H1 (cell line): ENCODE measurements around the gene KCNA2. TPM values are rescaled to one million over a fixed set of nuclear protein-coding genes. Genes with fewer than 3 reads are reported as not detected.
A peak's percentile ranks its signal among the peaks of the same experiment; 100 is the strongest.

Experiments
- CTCF ChIA-PET: fragments of 300-600 bp; sonication (Branson Sonifier 250); formaldehyde crosslinking; loops from one replicate; lab custom pipeline; 2021; ENCODE audit not compliant: partially characterized antibody; lab: Charles Lee
- POLR2A ChIA-PET: fragments of 300-600 bp; sonication (Branson Sonifier 250); formaldehyde crosslinking; loops from one replicate; lab custom pipeline; 2021; ENCODE audit warnings: inconsistent platforms; ENCODE audit not compliant: partially characterized antibody; lab: Charles Lee
- DNase-seq, 2 experiments: peaks; one replicate each; pipeline versions ENCODE4 v3.0.0 to v3.0.0-alpha.2; 2010 to 2022; ENCODE audit warnings: low spot score in 2 of 2, low read depth in 1 of 2, mixed read lengths in 1 of 2
- FAIRE-seq: peaks from 2 replicates; lab custom pipeline; 2011; peaks lifted over from hg19 to GRCh38; lab: Jason Lieb, UNC
- H2AFZ ChIP-seq: 2 replicates; pipeline ENCODE4 v1.8.1; 2012; ENCODE audit warnings: low read length, inconsistent platforms
- H2AK5ac ChIP-seq: 2 replicates; pipeline ENCODE4 v1.6.1; 2013; ENCODE audit warnings: low read depth, low read length
- H2BK120ac ChIP-seq: replicated peaks from 2 replicates; pipeline ENCODE3; 2013; ENCODE audit warnings: low read depth, low read length, inconsistent platforms
- H2BK12ac ChIP-seq: 2 replicates; pipeline ENCODE4 v1.6.1; 2013; ENCODE audit warnings: low read depth, low read length
- H2BK15ac ChIP-seq: 2 replicates; pipeline ENCODE4 v1.6.1; 2013; ENCODE audit warnings: low read length
- H2BK20ac ChIP-seq: 2 replicates; pipeline ENCODE4 v1.6.1; 2013; ENCODE audit warnings: low read length
- H2BK5ac ChIP-seq: 2 replicates; pipeline ENCODE4 v1.6.1; 2013; ENCODE audit warnings: low read depth, low read length
- H3K14ac ChIP-seq: 2 replicates; pipeline ENCODE4 v1.6.1; 2013; ENCODE audit warnings: inconsistent platforms; ENCODE audit not compliant: insufficient read length
- H3K18ac ChIP-seq: 2 replicates; pipeline ENCODE4 v1.6.1; 2013; ENCODE audit warnings: low read length; ENCODE audit errors: extremely low read depth
- H3K23ac ChIP-seq: 2 replicates; pipeline ENCODE4 v1.6.1; 2013; ENCODE audit warnings: inconsistent platforms; ENCODE audit not compliant: insufficient read length
- H3K23me2 ChIP-seq: 2 replicates; pipeline ENCODE4 v1.6.1; 2013; ENCODE audit warnings: low read depth, low read length
- H3K27ac ChIP-seq: 2 replicates; pipeline ENCODE4 v1.6.1; 2011; ENCODE audit warnings: low read depth, low read length, inconsistent platforms
- H3K27me3 ChIP-seq, 4 experiments: replicated peaks in 1 of 4; 1 replicate in 1 of 4; 2 replicates in 3 of 4; pipeline versions ENCODE4 v1.6.1 to v1.8.1; 2011 to 2013; ENCODE audit warnings: low read length in 3 of 4, mild to moderate bottlenecking in 3 of 4, inconsistent platforms in 2 of 4, mixed read lengths in 2 of 4, moderate library complexity in 1 of 4; ENCODE audit not compliant: control insufficient read depth in 3 of 4, insufficient read depth in 3 of 4; ENCODE audit errors: extremely low read depth in 1 of 4
- H3K36me3 ChIP-seq, 4 experiments: 2 replicates each; pipeline versions ENCODE4 v1.6.1 to v1.8.1; 2011 to 2013; ENCODE audit warnings: mild to moderate bottlenecking in 4 of 4, low read length in 3 of 4, moderate library complexity in 2 of 4, control low read depth in 1 of 4, inconsistent platforms in 1 of 4; ENCODE audit not compliant: insufficient read depth in 4 of 4, control insufficient read depth in 2 of 4
- H3K4ac ChIP-seq: replicated peaks from 2 replicates; pipeline ENCODE3; 2013; ENCODE audit warnings: low read length, low read depth, mixed read lengths, inconsistent platforms; ENCODE audit not compliant: insufficient read length
- H3K4me1 ChIP-seq, 4 experiments: replicated peaks in 1 of 4; 1 replicate in 1 of 4; 2 replicates in 3 of 4; pipeline versions ENCODE4 v1.6.1 to v1.8.1; 2011 to 2013; ENCODE audit warnings: low read length in 3 of 4, inconsistent platforms in 2 of 4, mixed read lengths in 1 of 4; ENCODE audit not compliant: insufficient read depth in 4 of 4, control insufficient read depth in 3 of 4
- H3K4me2 ChIP-seq, 2 experiments: 2 replicates each; pipeline versions ENCODE4 v1.6.1 to v1.8.1; 2011 to 2013; ENCODE audit warnings: low read depth in 2 of 2, low read length in 2 of 2, control low read depth in 1 of 2, inconsistent platforms in 1 of 2, mild to moderate bottlenecking in 1 of 2; ENCODE audit not compliant: insufficient read depth in 1 of 2
- H3K4me3 ChIP-seq, 4 experiments: fragments of 200-600, 300-600 bp in 1 of 4; sonication (generic), shearing (Covaris generic), sonication (Bioruptor Twin) in 1 of 4; 2 replicates each; pipeline versions ENCODE4 v1.5.1 to v1.8.1; 2011 to 2016; ENCODE audit warnings: low read length in 4 of 4, low read depth in 3 of 4, control low read depth in 2 of 4, inconsistent platforms in 2 of 4, mild to moderate bottlenecking in 2 of 4, mixed read lengths in 1 of 4, moderate library complexity in 1 of 4; ENCODE audit not compliant: insufficient read depth in 2 of 4; ENCODE audit errors: extremely low read depth in 1 of 4
- H3K56ac ChIP-seq: replicated peaks from 2 replicates; pipeline ENCODE3; 2013; ENCODE audit warnings: low read depth, mild to moderate bottlenecking, mixed read lengths, low read length, inconsistent platforms; ENCODE audit not compliant: insufficient read length
- H3K79me1 ChIP-seq: 2 replicates; pipeline ENCODE4 v1.6.1; 2013; ENCODE audit warnings: low read depth, low read length, control low read depth
- H3K79me2 ChIP-seq, 2 experiments: 2 replicates each; pipeline versions ENCODE4 v1.6.1 to v1.8.1; 2012 to 2013; ENCODE audit warnings: low read length in 2 of 2, mild to moderate bottlenecking in 2 of 2, inconsistent platforms in 1 of 2; ENCODE audit not compliant: insufficient read depth in 2 of 2, control insufficient read depth in 1 of 2
- H3K9ac ChIP-seq, 4 experiments: replicated peaks in 1 of 4; 1 replicate in 1 of 4; 2 replicates in 3 of 4; pipeline versions ENCODE4 v1.6.1 to v1.8.1; 2011 to 2013; ENCODE audit warnings: low read depth in 3 of 4, low read length in 3 of 4, control low read depth in 2 of 4, mild to moderate bottlenecking in 2 of 4, moderate library complexity in 2 of 4, inconsistent platforms in 1 of 4; ENCODE audit errors: extremely low read depth in 1 of 4
- H3K9me3 ChIP-seq, 2 experiments: 2 replicates each; pipeline versions ENCODE4 v1.6.1 to v1.8.1; 2012 to 2013; ENCODE audit warnings: mild to moderate bottlenecking in 2 of 2, moderate library complexity in 2 of 2, control low read depth in 1 of 2, inconsistent platforms in 1 of 2, low read depth in 1 of 2, low read length in 1 of 2, mixed read lengths in 1 of 2; ENCODE audit not compliant: insufficient read depth in 2 of 2
- H4K20me1 ChIP-seq, 2 experiments: replicated peaks in 1 of 2; 2 replicates each; pipeline versions ENCODE3 to v1.8.1; 2011 to 2013; ENCODE audit warnings: inconsistent platforms in 2 of 2, low read length in 2 of 2, mild to moderate bottlenecking in 1 of 2; ENCODE audit not compliant: insufficient read depth in 2 of 2, control insufficient read depth in 1 of 2
- H4K5ac ChIP-seq: 2 replicates; pipeline ENCODE4 v1.6.1; 2013; ENCODE audit warnings: low read length, low read depth, mixed read lengths, inconsistent platforms; ENCODE audit not compliant: insufficient read length
- H4K8ac ChIP-seq: 2 replicates; pipeline ENCODE4 v1.8.0; 2013; ENCODE audit warnings: mild to moderate bottlenecking, moderate library complexity, low read length, inconsistent platforms; ENCODE audit not compliant: insufficient read depth; ENCODE audit errors: extremely low read depth
- H4K91ac ChIP-seq: replicated peaks from 2 replicates; pipeline ENCODE3; 2013; ENCODE audit warnings: low read length, mixed read lengths, inconsistent platforms; ENCODE audit not compliant: insufficient read length
- GTF2F1 ChIP-seq: IDR thresholded peaks from 2 replicates; pipeline ENCODE4 v1.6.1; 2012; ENCODE audit warnings: low read depth, low read length, improper control_type of control experiment, borderline replicate concordance
- KDM4A ChIP-seq: IDR thresholded peaks from one replicate; pipeline ENCODE4 v1.7.1; 2012; ENCODE audit warnings: low read depth, mild to moderate bottlenecking, moderate library complexity, low read length, inconsistent platforms; ENCODE audit not compliant: severe bottlenecking
- PHF8 ChIP-seq: fragments of 200-600 bp; sonication (generic); conservative IDR thresholded peaks from 2 replicates; pipeline ENCODE4 v1.7.1; 2012; ENCODE audit warnings: low read depth, mild to moderate bottlenecking, inconsistent platforms, low read length, moderate library complexity
- WGBS, 2 experiments: shearing (Covaris generic) in 1 of 2; methylation state at CpG; one replicate each; pipeline versions ENCODE4 v1.1.6 to v1.1.7; 2013 to 2015; ENCODE audit warnings: low lambda C conversion rate in 2 of 2, mixed read lengths in 2 of 2, inconsistent platforms in 1 of 2, low coverage in 1 of 2, missing lambda C conversion rate in 1 of 2; ENCODE audit not compliant: insufficient replicate concordance in 2 of 2, insufficient coverage in 1 of 2, insufficient read length in 1 of 2; ENCODE audit errors: extremely low coverage in 1 of 2, missing lambda C conversion rate in 1 of 2; 5-methylcytosine and 5-hydroxymethylcytosine counted together
- polyA plus RNA-seq, 7 experiments: library from polyadenylated mRNA; depleted of rRNA in 3 of 7; stranded (reverse) in 5 of 7; unstranded in 2 of 7; fragments of >200 nt in 5 of 7; fragments of 200-250 nt in 2 of 7; gene quantifications; 1 replicate in 5 of 7; 2 replicates in 1 of 7; 4 replicates in 1 of 7; pipeline versions ENCODE4 v1.2.1 to v1.2.3, GENCODE V29; 2011 to 2013; ENCODE audit warnings: missing spikeins in 2 of 7, mixed read lengths in 2 of 7
- total RNA-seq: library from RNA; stranded (reverse); fragmentation: NEBNext Ultra II Directional; extraction: Animal tissue kit (Norgen Biotek cat#: 25700); gene quantifications from 2 replicates; pipeline ENCODE4 v1.2.1, GENCODE V29; 2021

Gene KCNA2
- total and polyA plus RNA-seq, 2 of the 8 experiments (the other 6 are each of a cell fraction or from before 2014, with no cell fraction given): 0.26 to 0.78 TPM

GRCh38 chr1:110556471-110556807 lies 49.7 kb downstream of the KCNA2 start:
- Histone ChIP-seq H4K5ac (no peak overlapping the region), H3K27ac (no peak overlapping the region), H4K20me1 (peaks cover 0 to 2% of the 10 kb centered on the region in 2 experiments), H2BK15ac (peak overlapping the region; percentile 46; the same call in 1 of the 2 replicates), H3K4me1 (peaks cover 0 to 8% (median under 1%) of the 10 kb centered on the region in 4 experiments; a peak in 3 of 7 replicates), H3K4ac (no peak overlapping the region), H3K18ac (no peak overlapping the region), H3K4me2 (peak overlapping the region in 1 of 2 experiments; percentile 48; a peak in 1 of 4 replicates), H3K23ac (no peak overlapping the region), H3K36me3 (no peaks in the 10 kb centered on the region), H3K56ac (no peak overlapping the region), H3K79me2 (no peaks in the 10 kb centered on the region), H2BK5ac (no peak overlapping the region), H3K9ac (no peak overlapping the region), H3K23me2 (peaks cover 9% of the 10 kb centered on the region; the same call in 1 of the 2 replicates), H2AK5ac (0 out of 2 replicates have a peak overlapping the region, but pooled peaks have one; percentile 24), H3K9me3 (no peaks in the 10 kb centered on the region), H3K79me1 (no peaks in the 10 kb centered on the region), H2AFZ (no peak overlapping the region), H3K4me3 (no peak overlapping the region), H4K91ac (no peak overlapping the region), H2BK12ac (no peak overlapping the region; the same call in 1 of the 2 replicates), H2BK20ac (no peak overlapping the region), H4K8ac (no peak overlapping the region), H2BK120ac (no peak overlapping the region), H3K27me3 (peaks cover 3 to 32% (median 24%) of the 10 kb centered on the region in 4 experiments), H3K14ac (no peak overlapping the region)
- POLR2A ChIA-PET: interaction anchor here (0.6 to 1.8 kb wide), 3 partner anchors 9 to 50 kb away, joined by 3 to 4 read pairs (median 4); partner anchors contain the start of gene KCNA2
- CTCF ChIA-PET: interaction anchor here (1.0 to 12.7 kb wide), 18 partner anchors 8 to 224 kb away, joined by 3 to 302 read pairs (median 5); partner anchors contain the start of gene KCNA2
- DNase-seq: no peak
- TF ChIP-seq GTF2F1 (no peak), PHF8 (no peak), KDM4A (no peak)
- WGBS, 2 experiments: 82% methylated on average over 3 of the region's 5 CpGs; no CpG with 5 or more reads in 1 of the 2 experiments
- FAIRE-seq: no peak
